Thyroid gland (tissue), 4 donors: Measurements from ENCODE around the gene TRPC1. TPM values are rescaled to one million over a fixed set of nuclear protein-coding genes. Genes with fewer than 3 reads are reported as not detected.

Experiments used
- DNase-seq, 2 donors: peaks; one replicate each; pipeline ENCODE4 v3.0.0-alpha.2; 2019
- H3K27ac ChIP-seq, 3 donors: fragments of 200-600 bp; sonication (generic); 1 replicate in 2 of 3; 2 replicates in 1 of 3; pipeline ENCODE4 v1.5.1; 2016 to 2019; ENCODE audit warnings: mild to moderate bottlenecking in 1 of 3, moderate library complexity in 1 of 3
- H3K27me3 ChIP-seq: fragments of 200-600 bp; sonication (generic); one replicate; pipeline ENCODE4 v1.5.1; 2019
- H3K36me3 ChIP-seq, 2 donors: fragments of 200-600 bp; sonication (generic); one replicate each; pipeline ENCODE4 v1.5.1; 2016 to 2019
- H3K4me1 ChIP-seq, 2 donors: fragments of 200-600 bp; sonication (generic); one replicate each; pipeline ENCODE4 v1.5.1; 2017 to 2019
- H3K4me3 ChIP-seq, 3 donors: fragments of 200-600 bp; sonication (generic); replicated peaks in 1 of 3; 1 replicate in 2 of 3; 2 replicates in 1 of 3; pipeline ENCODE4 v1.5.1; 2016; ENCODE audit warnings: mild to moderate bottlenecking in 1 of 3
- H3K9me3 ChIP-seq: fragments of 200-600 bp; sonication (generic); one replicate; pipeline ENCODE4 v1.5.1; 2017
- POLR2A ChIP-seq, 2 donors: fragments of 450-650 bp; IDR thresholded peaks; one replicate each; pipeline ENCODE4 v1.6.1; 2017; ENCODE audit warnings: antibody characterized with exemption in 2 of 2, mild to moderate bottlenecking in 2 of 2, moderate library complexity in 1 of 2
- WGBS, 2 donors: methylation state at CpG; one replicate each; pipeline ENCODE4 v1.1.5; 2017; 5-methylcytosine and 5-hydroxymethylcytosine counted together
- intact Hi-C: fragments of 100-400 bp; cut with DNase I; formaldehyde crosslinking; loops from one replicate; pipeline ENCODE4 v1.15.1; 2023
- total RNA-seq, 4 donors: library from RNA; depleted of rRNA; stranded (reverse); fragments of >200 nt; gene quantifications; one replicate each; pipeline ENCODE4 v1.2.3, GENCODE V29; 2016
- TF ChIP-seq, protein P1 (sequence below), 6 experiments: fragments of 200-600 bp in 3 of 6; fragments of 450-650 bp in 3 of 6; sonication (generic) in 3 of 6; IDR thresholded peaks; one replicate each; pipeline ENCODE4 v1.5.1; 2016 to 2019; ENCODE audit warnings: antibody characterized with exemption in 6 of 6, mild to moderate bottlenecking in 2 of 6, inconsistent platforms in 1 of 6, moderate library complexity in 1 of 6

TRPC1 gene
- total RNA-seq, 4 donors from 2014 or later: 18.2 to 22.5 (median 20.4) TPM

DNA sequence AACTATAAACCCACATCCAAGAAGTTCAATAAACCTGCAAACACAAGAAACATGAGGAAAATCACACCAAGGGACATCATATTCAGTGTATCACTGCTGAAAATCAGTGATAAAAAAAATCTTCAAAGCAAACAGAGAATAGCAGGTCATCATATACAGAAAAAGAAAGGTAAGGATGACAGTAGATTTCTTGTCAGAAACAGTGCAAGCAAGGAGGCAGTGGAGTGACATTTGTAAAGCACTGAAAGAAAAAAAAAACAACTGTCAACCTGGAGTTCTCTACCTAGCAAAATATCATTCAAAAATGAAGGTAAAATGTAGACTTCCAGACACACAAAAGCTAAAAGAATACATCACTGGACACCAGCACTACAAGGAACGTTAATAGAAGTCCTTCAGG lies 71.5 kb downstream of the TRPC1 start:
- Histone ChIP-seq H3K4me3 (no peak overlapping the region), H3K27me3 (no peaks in the 10 kb centered on the region), H3K27ac (no peak overlapping the region), H3K4me1 (no peaks in the 10 kb centered on the region), H3K36me3 (no peaks in the 10 kb centered on the region), H3K9me3 (no peaks in the 10 kb centered on the region)
- no peak for DNase-seq
- WGBS, 2 donors: 91% methylated on average over 1 of the region's 1 CpG
- intact Hi-C loops: no loop called here
- no peak for TF ChIP-seq POLR2A (IDR thresholded peaks at IDR 0.05)
- TF ChIP-seq, protein P1, sequence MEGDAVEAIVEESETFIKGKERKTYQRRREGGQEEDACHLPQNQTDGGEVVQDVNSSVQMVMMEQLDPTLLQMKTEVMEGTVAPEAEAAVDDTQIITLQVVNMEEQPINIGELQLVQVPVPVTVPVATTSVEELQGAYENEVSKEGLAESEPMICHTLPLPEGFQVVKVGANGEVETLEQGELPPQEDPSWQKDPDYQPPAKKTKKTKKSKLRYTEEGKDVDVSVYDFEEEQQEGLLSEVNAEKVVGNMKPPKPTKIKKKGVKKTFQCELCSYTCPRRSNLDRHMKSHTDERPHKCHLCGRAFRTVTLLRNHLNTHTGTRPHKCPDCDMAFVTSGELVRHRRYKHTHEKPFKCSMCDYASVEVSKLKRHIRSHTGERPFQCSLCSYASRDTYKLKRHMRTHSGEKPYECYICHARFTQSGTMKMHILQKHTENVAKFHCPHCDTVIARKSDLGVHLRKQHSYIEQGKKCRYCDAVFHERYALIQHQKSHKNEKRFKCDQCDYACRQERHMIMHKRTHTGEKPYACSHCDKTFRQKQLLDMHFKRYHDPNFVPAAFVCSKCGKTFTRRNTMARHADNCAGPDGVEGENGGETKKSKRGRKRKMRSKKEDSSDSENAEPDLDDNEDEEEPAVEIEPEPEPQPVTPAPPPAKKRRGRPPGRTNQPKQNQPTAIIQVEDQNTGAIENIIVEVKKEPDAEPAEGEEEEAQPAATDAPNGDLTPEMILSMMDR (IDR thresholded peaks at IDR 0.05): no peak

DNA sequence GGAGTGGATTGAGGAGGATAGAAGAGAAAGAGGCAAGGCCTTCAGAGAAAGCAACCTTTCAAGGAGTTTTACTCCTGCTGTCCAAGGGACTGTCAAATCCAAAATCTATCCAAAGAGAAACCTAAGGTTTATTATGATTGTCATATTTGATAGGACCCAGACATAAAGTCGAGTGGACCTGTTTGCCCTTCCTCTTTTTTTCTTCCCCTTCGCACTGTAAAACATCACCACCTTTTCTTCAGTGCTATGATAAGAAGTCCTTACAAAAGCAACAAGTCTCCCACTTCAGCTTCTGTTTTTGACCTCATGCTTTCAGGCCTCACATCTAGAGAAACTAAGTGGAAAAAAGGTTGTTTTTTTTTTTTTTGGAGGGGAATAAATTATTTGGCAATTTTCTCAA lies 73.0 kb downstream of the TRPC1 start:
- H3K9me3 ChIP-seq: no peaks in the 10 kb centered on the region
- no peaks in the 10 kb centered on the region for H3K4me1 ChIP-seq
- no peak for DNase-seq
- intact Hi-C loops: no loop called here
- no peak overlapping the region for H3K27ac ChIP-seq
- 59 to 62% methylated on average over 2 of the region's 2 CpGs for WGBS, 2 donors
- H3K36me3 ChIP-seq: no peaks in the 10 kb centered on the region
- no peak overlapping the region for H3K4me3 ChIP-seq
- TF ChIP-seq, protein P1 (IDR thresholded peaks at IDR 0.05): no peak
- no peak for TF ChIP-seq POLR2A (IDR thresholded peaks at IDR 0.05)
- H3K27me3 ChIP-seq: no peaks in the 10 kb centered on the region

DNA sequence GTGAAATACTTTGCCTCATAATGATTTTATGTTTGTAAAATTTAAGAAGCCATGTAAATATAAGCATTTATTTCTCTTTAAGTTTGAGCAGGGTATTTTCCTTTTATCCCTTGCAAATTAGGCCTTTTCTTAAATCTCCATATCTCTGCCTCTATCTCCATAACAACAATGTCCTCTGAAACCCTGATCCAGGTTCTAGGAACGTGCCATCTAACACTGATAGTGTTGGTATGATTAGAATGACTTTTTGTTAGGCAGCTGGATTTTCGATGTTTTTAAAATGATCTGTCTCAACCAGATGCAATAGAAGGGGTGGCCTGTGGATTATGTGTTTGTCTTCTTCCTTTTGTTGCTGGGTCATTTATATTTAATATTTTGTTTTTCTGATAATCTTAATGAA lies 77.9 kb downstream of the TRPC1 start:
- H3K36me3 ChIP-seq: no peaks in the 10 kb centered on the region
- H3K4me3 ChIP-seq: no peak overlapping the region
- H3K9me3 ChIP-seq: no peaks in the 10 kb centered on the region
- intact Hi-C loops: no loop called here
- no peak for DNase-seq
- H3K27ac ChIP-seq: no peak overlapping the region
- no peaks in the 10 kb centered on the region for H3K27me3 ChIP-seq
- no peak for TF ChIP-seq POLR2A (IDR thresholded peaks at IDR 0.05)
- TF ChIP-seq, protein P1 (IDR thresholded peaks at IDR 0.05): no peak
- 85 to 87% methylated on average over 2 of the region's 2 CpGs for WGBS, 2 donors
- no peaks in the 10 kb centered on the region for H3K4me1 ChIP-seq

DNA sequence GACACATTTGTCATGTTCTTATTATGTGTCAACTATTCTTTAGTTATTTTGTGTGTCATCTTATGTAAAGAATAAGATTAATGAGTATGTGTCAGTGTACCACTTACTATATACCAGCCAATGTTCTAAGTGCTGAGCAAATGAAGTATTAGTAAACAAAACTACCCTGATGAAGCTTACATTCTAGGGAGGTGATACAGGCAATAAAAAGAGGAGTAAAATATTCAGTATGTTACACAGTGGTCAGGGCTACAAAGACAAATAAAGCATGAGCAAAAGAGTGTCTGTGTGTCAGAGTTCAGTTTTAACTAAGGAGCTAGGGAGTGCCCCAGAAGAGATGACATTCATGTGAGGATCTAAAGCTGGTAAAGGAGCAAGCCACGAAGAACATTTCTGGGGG lies 79.1 kb downstream of the TRPC1 start:
- WGBS, 2 donors: 67 to 76% methylated on average over 1 of the region's 1 CpG
- H3K27me3 ChIP-seq: no peaks in the 10 kb centered on the region
- TF ChIP-seq POLR2A (IDR thresholded peaks at IDR 0.05): no peak
- TF ChIP-seq, protein P1 (IDR thresholded peaks at IDR 0.05): no peak
- H3K36me3 ChIP-seq: no peaks in the 10 kb centered on the region
- DNase-seq: no peak
- no peaks in the 10 kb centered on the region for H3K9me3 ChIP-seq
- H3K4me1 ChIP-seq: no peaks in the 10 kb centered on the region
- H3K27ac ChIP-seq: no peak overlapping the region
- intact Hi-C loops: no loop called here
- no peak overlapping the region for H3K4me3 ChIP-seq

DNA sequence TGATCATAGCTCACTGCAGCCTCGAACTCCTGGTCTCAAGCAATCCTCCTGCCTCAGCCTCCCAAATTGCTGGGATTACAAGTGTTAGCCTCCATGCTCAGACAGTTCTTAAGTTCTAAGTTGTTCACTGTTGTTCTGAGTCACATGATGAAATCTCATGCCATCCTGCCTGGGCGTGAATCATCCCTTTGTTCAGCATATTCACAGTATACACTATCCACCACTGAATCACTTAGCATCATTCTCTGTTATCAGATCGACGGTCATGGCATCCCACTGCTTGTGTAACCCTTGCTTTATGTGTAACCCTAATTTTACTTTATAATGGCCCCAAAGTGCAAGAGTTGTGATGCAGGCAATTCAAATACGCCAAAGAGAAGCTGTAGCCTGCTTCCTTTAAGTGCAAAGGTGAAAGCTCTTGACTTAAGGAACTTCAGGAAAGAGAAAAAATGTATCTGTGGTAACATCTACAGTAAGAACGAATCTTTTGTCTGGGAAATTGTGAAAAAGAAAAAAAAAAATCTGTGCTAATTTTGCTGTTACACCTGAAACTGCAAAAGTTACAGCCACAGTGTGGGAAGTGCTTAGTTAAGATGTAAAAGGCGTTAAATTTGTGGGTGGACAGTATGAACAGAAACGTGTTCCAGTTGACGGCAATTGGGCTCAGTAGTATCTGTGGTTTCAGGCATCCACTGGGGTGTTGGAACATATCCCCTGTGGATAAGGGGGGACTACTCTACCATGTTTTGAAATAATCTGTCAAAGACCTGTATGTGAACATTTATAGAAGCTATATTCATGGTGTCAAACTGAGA lies 84.5 kb downstream of the TRPC1 start:
- no peaks in the 10 kb centered on the region for H3K36me3 ChIP-seq
- H3K27me3 ChIP-seq: no peaks in the 10 kb centered on the region
- no peaks in the 10 kb centered on the region for H3K4me1 ChIP-seq
- H3K9me3 ChIP-seq: no peaks in the 10 kb centered on the region
- no peak overlapping the region for H3K27ac ChIP-seq
- no peak for DNase-seq
- intact Hi-C loops: no loop called here
- WGBS, 2 donors: 89 to 92% methylated on average over 9 of the region's 9 CpGs
- TF ChIP-seq POLR2A (IDR thresholded peaks at IDR 0.05): no peak
- no peak overlapping the region for H3K4me3 ChIP-seq
